Measurements from ENCODE around the gene ESM1. TPM values are rescaled to one million over a fixed set of nuclear protein-coding genes. Genes with fewer than 3 reads are reported as not detected.
A peak's percentile ranks its signal among the peaks of the same experiment; 100 is the strongest.

Gene ESM1
- total RNA-seq: 1 to 10 TPM; 1.8 to 5.4 TPM
- polyA plus RNA-seq (ENCODE audit: insufficient read length in 6 of 6): 1 to 10 TPM; 4.0 to 9.5 (median 6.0) TPM
- long read RNA-seq, donor 1, partial matches to known transcripts: 0 of 1 reads
- long read RNA-seq, donor 1, other reads (novel, unspliced or antisense): 0 of 1 reads
- long read RNA-seq, donor 2: 0 reads
- long read RNA-seq, donor 3, partial matches to known transcripts: 0 of 1 reads
- long read RNA-seq, donor 3, other reads (novel, unspliced or antisense): 0 of 1 reads
- long read RNA-seq, donor 4, partial matches to known transcripts: 0 of 1 reads
- long read RNA-seq, donor 4, other reads (novel, unspliced or antisense): 1 of 1 reads
- long read RNA-seq, donor 5: 0 reads
- long read RNA-seq, donor 6, partial matches to known transcripts: 0 of 1 reads
- long read RNA-seq, donor 6, other reads (novel, unspliced or antisense): 0 of 1 reads
- long read RNA-seq, donor 7, partial matches to known transcripts: 0 of 2 reads
- long read RNA-seq, donor 7, other reads (novel, unspliced or antisense): 0 of 2 reads
- long read RNA-seq, donor 8: 0 reads
- long read RNA-seq, donor 9: 0 reads
- long read RNA-seq, donor 10: 0 reads
- long read RNA-seq, donor 11: 0 reads
- long read RNA-seq, donor 12, partial matches to known transcripts: 0 of 2 reads
- long read RNA-seq, donor 12, other reads (novel, unspliced or antisense): 0 of 2 reads

GRCh38 chr5:54985301-54986268, at the start of gene ESM1:
Gene ESM1, minus strand, starts transcription at chr5:54985593. Its CDS starts 76 bp downstream, at chr5:54985517.
- no peak for TF ChIP-seq CTCF (IDR thresholded peaks at IDR 0.05)
- Histone ChIP-seq H3K4me3 (peak within 1 kb of the TSS in 1 of 2 donors; percentile 14), H3K27me3 (peaks cover 21 to 48% of the 10 kb centered on the region in 2 donors), H3K36me3 (no peaks in the 10 kb centered on the region), H3K9me3 (no peaks in the 10 kb centered on the region), H3K4me1 (no peaks in the 10 kb centered on the region), H3K27ac (no peak within 1 kb of the TSS)
- ATAC-seq: peak; percentile 73
- intact Hi-C loops (cut with DNase I): no loop called here
- DNase-seq: peak in 2 of 4 donors; percentile 6 to 68

- Histone ChIP-seq H3K4me1 (no peaks in the 10 kb centered on the region), H3K4me3 (no peak overlapping the region), H3K36me3 (no peaks in the 10 kb centered on the region), H3K27ac (no peak overlapping the region), H3K9me3 (no peaks in the 10 kb centered on the region), H3K27me3 (no peaks in the 10 kb centered on the region)
- TF ChIP-seq CTCF (IDR thresholded peaks at IDR 0.05): no peak
- intact Hi-C loops (cut with DNase I): no loop called here
- no peak for DNase-seq
- no peak for ATAC-seq
Measured at GRCh38 chr5:55033568-55033967, 48.2 kb upstream of the ESM1 start.

- Histone ChIP-seq H3K9me3 (no peaks in the 10 kb centered on the region), H3K27ac (no peak overlapping the region), H3K36me3 (no peaks in the 10 kb centered on the region), H3K4me3 (no peak overlapping the region), H3K27me3 (no peaks in the 10 kb centered on the region), H3K4me1 (no peaks in the 10 kb centered on the region)
- DNase-seq: no peak
- intact Hi-C loops (cut with DNase I): no loop called here
- TF ChIP-seq CTCF (IDR thresholded peaks at IDR 0.05): no peak
- no peak for ATAC-seq
Measured at GRCh38 chr5:55031492-55031891, 46.1 kb upstream of the ESM1 start.

- no peak for ATAC-seq
- H3K4me1 ChIP-seq: no peaks in the 10 kb centered on the region
Measured at GRCh38 chr5:55030676-55031369, 45.4 kb upstream of the ESM1 start.

More at GRCh38 chr5:55030676-55031369, 45.4 kb upstream of the ESM1 start:
- TF ChIP-seq CTCF (IDR thresholded peaks at IDR 0.05): no peak
- Histone ChIP-seq H3K9me3 (no peaks in the 10 kb centered on the region), H3K27ac (no peak overlapping the region), H3K4me3 (no peak overlapping the region), H3K27me3 (no peaks in the 10 kb centered on the region), H3K36me3 (no peaks in the 10 kb centered on the region)
- intact Hi-C loops (cut with DNase I): no loop called here
- no peak for DNase-seq
